OCI-LY1 (cell line): ENCODE results near the gene TULP4.

ENCODE experiments used
- EZH2 ChIP-seq: fragments of 200-600 bp; sonication (generic), shearing (Covaris generic); IDR thresholded peaks from 2 replicates; pipeline ENCODE4 v1.8.0; 2017; ENCODE audit warnings: borderline replicate concordance, mixed run types, mild to moderate bottlenecking, antibody characterized with exemption, low read length, moderate library complexity, mixed read lengths
- TF ChIP-seq, protein P1 (sequence below): fragments of 200-600 bp; sonication (generic), shearing (Covaris generic); IDR thresholded peaks from 2 replicates; pipeline ENCODE4 v1.5.1; 2017; ENCODE audit warnings: mild to moderate bottlenecking, antibody characterized with exemption, low read length, moderate library complexity, mixed read lengths

DNA sequence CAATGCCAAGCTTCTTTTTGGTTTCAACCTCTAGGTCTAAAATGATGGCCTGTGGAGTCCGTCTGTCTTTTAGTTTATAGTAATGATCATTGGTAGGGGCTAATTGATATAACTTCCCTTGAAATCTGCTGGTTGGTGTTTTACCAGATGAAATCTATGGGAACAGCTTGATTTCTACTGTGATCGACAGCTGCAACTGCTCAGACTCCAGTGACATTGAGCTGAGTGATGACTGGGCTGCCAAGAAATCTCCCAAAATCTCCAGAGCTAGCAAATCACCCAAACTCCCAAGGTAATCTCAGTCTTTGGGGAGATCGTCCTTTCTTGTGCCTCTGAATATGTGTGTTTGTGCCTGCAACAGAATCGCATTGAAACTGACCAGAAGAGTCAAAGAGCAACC is 177.2 kb downstream of the TULP4 start:
- TF ChIP-seq, protein P1, sequence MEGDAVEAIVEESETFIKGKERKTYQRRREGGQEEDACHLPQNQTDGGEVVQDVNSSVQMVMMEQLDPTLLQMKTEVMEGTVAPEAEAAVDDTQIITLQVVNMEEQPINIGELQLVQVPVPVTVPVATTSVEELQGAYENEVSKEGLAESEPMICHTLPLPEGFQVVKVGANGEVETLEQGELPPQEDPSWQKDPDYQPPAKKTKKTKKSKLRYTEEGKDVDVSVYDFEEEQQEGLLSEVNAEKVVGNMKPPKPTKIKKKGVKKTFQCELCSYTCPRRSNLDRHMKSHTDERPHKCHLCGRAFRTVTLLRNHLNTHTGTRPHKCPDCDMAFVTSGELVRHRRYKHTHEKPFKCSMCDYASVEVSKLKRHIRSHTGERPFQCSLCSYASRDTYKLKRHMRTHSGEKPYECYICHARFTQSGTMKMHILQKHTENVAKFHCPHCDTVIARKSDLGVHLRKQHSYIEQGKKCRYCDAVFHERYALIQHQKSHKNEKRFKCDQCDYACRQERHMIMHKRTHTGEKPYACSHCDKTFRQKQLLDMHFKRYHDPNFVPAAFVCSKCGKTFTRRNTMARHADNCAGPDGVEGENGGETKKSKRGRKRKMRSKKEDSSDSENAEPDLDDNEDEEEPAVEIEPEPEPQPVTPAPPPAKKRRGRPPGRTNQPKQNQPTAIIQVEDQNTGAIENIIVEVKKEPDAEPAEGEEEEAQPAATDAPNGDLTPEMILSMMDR, result no peak
- no peak for TF ChIP-seq EZH2
